Spinal cord (tissue), 10 donors: ENCODE data around the gene AKAP13. TPM values are rescaled to one million over a fixed set of nuclear protein-coding genes. Genes with fewer than 3 reads are reported as not detected.

Source experiments
- DNase-seq, 6 donors: peaks; one replicate each; pipeline versions ENCODE4 v3.0.0 to v3.0.0-alpha.2; 2013 to 2015; ENCODE audit warnings: low spot score in 6 of 6, low read depth in 4 of 6
- H3K27ac ChIP-seq: one replicate; pipeline ENCODE4 v1.5.1; 2013; ENCODE audit warnings: low read depth, low read length, control low read depth
- H3K27me3 ChIP-seq: one replicate; pipeline ENCODE4 v1.6.1; 2013; ENCODE audit warnings: low read length; ENCODE audit not compliant: control insufficient read depth, insufficient read depth
- H3K36me3 ChIP-seq: one replicate; pipeline ENCODE4 v1.6.1; 2013; ENCODE audit warnings: low read length; ENCODE audit not compliant: control insufficient read depth, insufficient read depth
- H3K4me1 ChIP-seq: one replicate; pipeline ENCODE4 v1.6.1; 2013; ENCODE audit warnings: low read length; ENCODE audit not compliant: control insufficient read depth, insufficient read depth
- H3K4me3 ChIP-seq: one replicate; pipeline ENCODE4 v1.5.1; 2013; ENCODE audit warnings: low read depth, low read length, control low read depth
- H3K9me3 ChIP-seq: one replicate; pipeline ENCODE4 v1.6.1; 2013; ENCODE audit warnings: low read length; ENCODE audit not compliant: control insufficient read depth, insufficient read depth
- WGBS: methylation state at CpG from one replicate; pipeline ENCODE4 v1.1.5; 2013; ENCODE audit warnings: missing lambda C conversion rate; ENCODE audit not compliant: insufficient coverage; 5-methylcytosine and 5-hydroxymethylcytosine counted together
- polyA plus RNA-seq, 2 donors: library from polyadenylated mRNA; unstranded; fragments of 120-200 nt; gene quantifications; one replicate each; pipeline ENCODE4 v1.2.1, GENCODE V29; 2013; ENCODE audit not compliant: insufficient read length in 2 of 2
- total RNA-seq, 2 donors: library from RNA; depleted of rRNA in 1 of 2; stranded (reverse); fragments of 120-200 nt in 1 of 2; fragments of >200 nt in 1 of 2; gene quantifications; one replicate each; pipeline versions ENCODE4 v1.2.3 to v1.2.4, GENCODE V29; 2013 to 2014
- donor health status: healthy.

The AKAP13 gene
- total and polyA plus RNA-seq, 4 donors = 52.5 to 114 (median 89.2) TPM

DNA sequence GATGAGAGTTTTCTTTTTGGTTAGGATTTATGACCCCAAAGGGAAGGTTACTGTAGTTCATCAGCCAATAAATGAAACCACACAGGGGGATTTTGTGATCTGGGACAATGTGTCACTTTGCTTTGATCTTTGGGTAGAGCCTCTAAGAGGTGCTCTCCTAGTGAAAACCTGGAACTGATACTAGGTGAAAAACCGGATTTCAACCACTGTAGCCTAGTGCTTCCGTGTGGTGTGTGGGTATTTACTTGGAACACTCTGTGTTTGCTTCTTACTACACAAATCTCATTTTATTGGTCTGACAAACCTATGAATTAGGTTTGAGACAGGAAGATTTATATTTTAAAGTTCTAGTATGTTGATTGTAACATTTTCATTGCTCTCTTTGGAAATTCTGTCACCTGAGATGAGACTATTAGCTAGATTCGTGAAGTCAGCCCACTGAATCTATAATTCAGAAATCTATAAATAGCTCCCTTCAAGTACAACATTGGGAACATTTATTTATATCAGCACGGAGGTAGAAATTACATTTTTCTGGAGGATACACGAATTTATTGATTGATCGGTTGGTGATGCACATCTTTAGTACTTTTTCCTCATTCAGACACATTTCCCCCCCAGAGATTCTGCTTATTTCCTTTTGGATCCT, 119.8 kb downstream of the AKAP13 start:
- Histone ChIP-seq H3K27me3 (no peaks in the 10 kb centered on the region), H3K9me3 (no peaks in the 10 kb centered on the region), H3K4me1 (peaks cover 4% of the 10 kb centered on the region), H3K36me3 (no peaks in the 10 kb centered on the region), H3K4me3 (no peak overlapping the region), H3K27ac (no peak overlapping the region)
- no peak for DNase-seq
- WGBS = no CpG with 5 or more reads among the region's 6 CpGs

DNA sequence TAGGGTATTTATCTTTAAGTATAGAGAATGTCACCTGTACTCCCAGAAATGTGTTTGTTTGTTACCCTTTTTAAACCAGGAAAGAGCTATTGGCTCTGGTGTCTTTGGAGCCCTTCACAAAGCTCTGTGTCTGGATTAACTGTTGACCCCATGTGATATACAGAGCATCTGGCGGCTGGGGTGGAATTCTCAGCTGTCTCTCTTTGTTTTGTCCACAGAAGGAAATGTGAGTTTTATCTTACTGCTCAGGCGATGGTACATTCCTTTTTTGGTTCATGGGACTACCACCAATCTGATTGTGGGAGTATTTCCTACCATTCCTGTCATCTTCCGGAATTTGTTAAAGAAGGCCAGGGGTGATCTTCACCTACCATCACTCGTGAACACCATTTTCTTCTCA, 120.3 kb downstream of the AKAP13 start:
- peaks cover 4% of the 10 kb centered on the region for H3K4me1 ChIP-seq
- no peaks in the 10 kb centered on the region for H3K36me3 ChIP-seq
- 33% methylated on average over 1 of the region's 4 CpGs for WGBS
- H3K27ac ChIP-seq = no peak overlapping the region
- H3K9me3 ChIP-seq = no peaks in the 10 kb centered on the region
- no peak overlapping the region for H3K4me3 ChIP-seq
- no peak for DNase-seq
- H3K27me3 ChIP-seq = no peaks in the 10 kb centered on the region

DNA sequence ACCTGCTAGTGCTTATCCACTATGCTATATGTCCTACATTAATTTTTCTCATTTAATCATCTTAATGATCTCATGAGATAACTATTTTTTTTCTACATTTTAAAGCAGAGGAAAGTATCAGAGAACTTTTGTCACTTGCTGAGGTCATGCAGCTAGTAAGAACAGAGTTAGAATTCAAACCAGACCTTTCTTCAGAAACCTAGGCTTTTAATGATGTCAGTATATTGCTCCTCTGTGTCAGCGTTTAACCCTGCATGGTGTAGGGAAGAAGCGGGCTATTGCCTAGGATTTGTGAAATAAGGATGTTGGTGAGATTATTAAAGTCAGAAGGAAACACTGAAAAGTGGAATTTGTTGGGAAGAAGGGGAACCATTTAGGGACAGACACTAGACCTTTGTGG, 121.2 kb downstream of the AKAP13 start:
- H3K4me1 ChIP-seq = peaks cover 4% of the 10 kb centered on the region
- no peaks in the 10 kb centered on the region for H3K36me3 ChIP-seq
- WGBS = 95% methylated on average over 2 of the region's 2 CpGs
- no peak overlapping the region for H3K27ac ChIP-seq
- H3K27me3 ChIP-seq = no peaks in the 10 kb centered on the region
- DNase-seq = no peak
- H3K9me3 ChIP-seq = no peaks in the 10 kb centered on the region
- H3K4me3 ChIP-seq = no peak overlapping the region

DNA sequence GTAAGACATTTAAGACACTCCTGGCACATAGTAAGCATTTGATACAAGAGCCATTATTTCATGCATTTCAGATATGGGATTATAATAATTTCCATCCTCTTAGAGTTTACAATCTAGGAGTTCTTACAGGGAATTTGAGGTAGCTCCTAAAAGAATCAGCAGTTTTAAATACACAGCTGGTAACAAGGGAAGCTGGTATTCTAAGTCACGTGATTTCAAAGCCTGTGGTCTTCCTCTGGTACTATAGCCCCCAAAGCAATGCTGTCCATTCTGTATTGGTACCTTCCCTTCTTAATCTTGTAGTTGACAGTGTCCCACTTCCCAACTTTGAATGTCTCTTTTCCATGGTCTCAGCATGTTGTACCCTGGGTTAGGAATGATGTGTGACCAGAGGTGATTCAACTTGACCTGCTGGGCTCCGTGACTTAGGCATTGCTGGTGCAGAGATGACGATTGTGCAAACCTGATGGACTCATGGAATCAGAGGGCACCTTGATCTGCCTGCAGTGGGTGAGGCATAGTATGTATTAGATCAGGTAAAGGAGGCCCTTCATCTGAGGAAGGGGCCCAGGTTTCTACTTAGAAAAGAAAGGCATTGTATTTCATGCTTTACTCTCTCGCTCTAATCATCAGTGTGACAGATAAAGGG, 122.9 kb downstream of the AKAP13 start:
- Histone ChIP-seq H3K27ac (no peak overlapping the region), H3K27me3 (no peaks in the 10 kb centered on the region), H3K9me3 (no peaks in the 10 kb centered on the region), H3K4me1 (peaks cover 4% of the 10 kb centered on the region), H3K36me3 (no peaks in the 10 kb centered on the region), H3K4me3 (no peak overlapping the region)
- DNase-seq = no peak
- WGBS = 95% methylated on average over 3 of the region's 4 CpGs

DNA sequence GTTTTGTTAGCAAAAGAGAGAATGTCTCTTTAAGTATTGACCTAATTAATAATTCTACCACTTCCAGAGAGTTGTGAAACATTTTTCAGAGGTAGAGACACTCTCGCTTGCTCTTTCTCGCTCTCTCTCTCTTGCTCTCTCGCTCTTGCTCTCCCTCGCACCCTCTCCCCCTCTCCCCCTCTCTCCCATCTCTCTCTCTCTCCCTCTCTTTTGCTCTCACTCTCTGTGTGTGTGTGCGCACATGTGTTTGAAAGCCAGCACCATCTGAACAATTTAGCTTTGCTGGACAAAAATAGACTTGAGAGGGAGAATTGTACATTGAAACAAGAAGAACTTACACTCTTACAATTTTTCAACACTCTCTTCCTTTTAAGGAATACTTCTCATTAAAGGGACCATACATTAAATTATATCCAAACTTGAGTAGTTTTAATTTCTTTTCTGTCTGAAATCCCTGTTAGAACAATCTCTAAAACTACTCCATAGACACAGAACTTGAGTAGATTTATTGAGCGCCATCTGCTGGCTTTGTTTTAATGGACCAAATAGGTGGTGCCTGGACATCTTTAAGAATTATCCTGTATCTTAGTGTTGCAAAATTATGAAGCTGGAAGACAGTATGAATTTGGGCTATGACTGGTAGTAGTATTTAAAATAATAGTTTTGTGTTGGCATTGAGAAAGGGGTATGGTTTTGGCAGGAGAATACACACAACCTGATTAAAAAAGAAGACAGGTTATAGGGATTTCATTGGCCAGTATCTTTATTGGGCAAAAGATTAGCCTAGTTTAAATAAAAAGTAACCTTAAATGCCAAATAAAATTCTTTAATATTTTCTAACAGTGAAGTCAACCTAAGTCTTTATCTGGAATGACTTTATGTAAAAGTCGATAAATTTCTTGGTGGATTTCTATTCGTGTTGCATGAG, 124.6 kb downstream of the AKAP13 start:
- no peaks in the 10 kb centered on the region for H3K9me3 ChIP-seq
- H3K27me3 ChIP-seq = no peaks in the 10 kb centered on the region
- H3K4me3 ChIP-seq = no peak overlapping the region
- peak in 5 of 6 donors; percentile 53 to 92 (median 59) for DNase-seq
- H3K27ac ChIP-seq = peak overlapping the region; percentile 18
- 100% methylated on average over 2 of the region's 8 CpGs for WGBS
- peaks cover 4% of the 10 kb centered on the region for H3K4me1 ChIP-seq
- H3K36me3 ChIP-seq = no peaks in the 10 kb centered on the region

DNA sequence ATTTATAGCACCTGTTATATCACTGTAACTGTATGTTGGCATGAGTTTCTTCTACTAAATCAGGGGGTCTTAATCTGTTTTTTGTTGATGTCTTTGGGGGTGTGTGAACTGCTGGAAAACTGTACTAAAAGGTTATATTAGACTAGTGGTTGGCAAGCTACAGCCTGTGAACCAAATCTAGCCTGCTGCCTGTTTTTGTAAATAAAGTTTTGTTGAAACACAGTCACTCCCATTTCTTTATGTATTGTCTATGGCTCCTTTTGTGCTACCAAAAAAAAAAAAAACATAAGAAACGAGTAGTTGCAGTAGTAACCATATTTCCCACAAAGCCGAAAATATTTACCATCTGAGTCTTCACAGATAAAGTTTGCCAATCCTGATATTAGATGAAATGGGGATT, 126.7 kb downstream of the AKAP13 start:
- WGBS = no CpG with 5 or more reads among the region's 2 CpGs
- no peaks in the 10 kb centered on the region for H3K9me3 ChIP-seq
- H3K4me3 ChIP-seq = no peak overlapping the region
- H3K36me3 ChIP-seq = no peaks in the 10 kb centered on the region
- no peak overlapping the region for H3K27ac ChIP-seq
- peaks cover 4% of the 10 kb centered on the region for H3K4me1 ChIP-seq
- DNase-seq = no peak
- no peaks in the 10 kb centered on the region for H3K27me3 ChIP-seq

DNA sequence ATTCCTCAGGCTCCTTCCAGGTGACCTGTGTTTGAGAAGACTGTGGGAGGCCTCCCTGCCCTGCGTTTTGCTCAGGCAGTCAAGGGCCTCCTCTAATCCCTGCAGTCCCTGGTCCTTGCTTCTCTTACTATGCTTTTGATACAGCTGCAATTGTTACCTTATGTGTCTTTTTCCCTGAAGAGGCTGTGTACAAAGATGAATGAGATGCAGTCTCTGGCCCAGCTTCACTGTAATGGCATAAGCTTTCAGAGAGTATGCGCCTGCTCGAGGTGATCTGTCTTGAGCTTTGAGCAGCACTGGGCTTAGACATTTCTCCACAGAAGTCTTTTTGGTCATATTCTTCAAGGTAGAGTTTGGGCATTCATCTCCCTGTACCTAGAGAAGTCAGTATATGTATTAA, 129.6 kb downstream of the AKAP13 start:
- no peaks in the 10 kb centered on the region for H3K27me3 ChIP-seq
- H3K4me1 ChIP-seq = no peaks in the 10 kb centered on the region
- WGBS = 38% methylated on average over 1 of the region's 3 CpGs
- no peaks in the 10 kb centered on the region for H3K36me3 ChIP-seq
- no peaks in the 10 kb centered on the region for H3K9me3 ChIP-seq
- no peak overlapping the region for H3K27ac ChIP-seq
- DNase-seq = peak in 1 of 6 donors; percentile 58
- H3K4me3 ChIP-seq = no peak overlapping the region

DNA sequence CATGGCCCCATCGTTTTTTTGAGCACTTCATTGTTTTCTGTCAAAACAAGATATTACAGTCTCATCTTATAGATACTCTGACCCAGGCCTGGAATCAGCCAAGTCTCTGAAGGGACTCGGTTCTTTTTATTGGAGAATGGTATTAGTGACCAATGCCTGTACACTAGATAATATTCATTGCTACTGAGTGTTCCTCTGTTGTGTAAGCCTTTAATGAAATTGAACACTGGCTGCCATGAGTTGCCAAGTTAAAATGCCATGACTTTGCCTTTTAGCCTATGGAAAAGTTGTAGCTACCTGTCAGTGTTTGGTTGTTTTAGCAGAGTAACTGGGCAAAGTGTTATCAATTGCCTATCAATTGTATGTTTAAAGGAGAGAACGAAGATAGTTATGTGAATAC, 134.0 kb downstream of the AKAP13 start:
- H3K4me1 ChIP-seq = no peaks in the 10 kb centered on the region
- no peak overlapping the region for H3K27ac ChIP-seq
- no peaks in the 10 kb centered on the region for H3K9me3 ChIP-seq
- H3K36me3 ChIP-seq = no peaks in the 10 kb centered on the region
- H3K4me3 ChIP-seq = no peak overlapping the region
- H3K27me3 ChIP-seq = no peaks in the 10 kb centered on the region
- DNase-seq = no peak
- WGBS = no CpG with 5 or more reads among the region's 3 CpGs

DNA sequence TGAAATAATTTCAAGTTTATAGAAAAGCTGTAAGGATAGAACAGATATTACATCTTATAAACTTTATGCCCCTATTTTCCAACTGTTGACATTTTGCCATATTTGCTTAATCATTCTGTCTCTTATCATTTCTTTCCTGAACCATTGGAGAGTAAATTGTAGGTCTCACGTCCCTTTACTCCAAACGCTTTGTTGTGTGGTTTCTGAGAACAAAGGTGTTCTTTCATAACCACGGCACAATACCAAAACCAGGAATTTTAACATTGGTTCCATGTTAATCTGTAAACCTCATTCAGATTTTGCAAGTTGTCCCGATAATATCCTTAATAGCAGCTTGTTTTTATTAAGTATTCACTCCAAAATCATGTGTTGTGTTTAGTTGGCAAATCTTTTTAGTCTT, 134.8 kb downstream of the AKAP13 start:
- no peaks in the 10 kb centered on the region for H3K27me3 ChIP-seq
- no peaks in the 10 kb centered on the region for H3K4me1 ChIP-seq
- 50% methylated on average over 1 of the region's 4 CpGs for WGBS
- no peaks in the 10 kb centered on the region for H3K36me3 ChIP-seq
- H3K27ac ChIP-seq = no peak overlapping the region
- H3K9me3 ChIP-seq = no peaks in the 10 kb centered on the region
- no peak for DNase-seq
- no peak overlapping the region for H3K4me3 ChIP-seq
